ENCODE measurements around the gene UQCRQ. TPM values are rescaled to one million over a fixed set of nuclear protein-coding genes. Genes with fewer than 3 reads are reported as not detected.
A peak's percentile ranks its signal among the peaks of the same experiment; 100 is the strongest.

The UQCRQ gene
- total and polyA plus RNA-seq, 2 donors (not counting 1 experiment from before 2014, with no cell fraction given) = 71.1 to 90.0 TPM

GRCh38 chr5:132830436-132831094 lies 35.9 kb upstream of the UQCRQ start, which contains the start of gene SHROOM1:
TSS of gene SHROOM1 (minus strand) at chr5:132830647. CDS start at chr5:132826140, 4,507 bp downstream.
- H2AFZ ChIP-seq (ENCODE audit: insufficient read depth, low read depth, low read length, poor library complexity, severe bottlenecking) = peak within 1 kb of the TSS; percentile 89
- peak within 1 kb of the TSS in 4 of 5 experiments; percentile 35 to 73 (median 57) for H3K4me3 ChIP-seq (ENCODE audit: control extremely low read depth in 1 of 5, extremely low read depth in 1 of 5, insufficient read depth in 1 of 5, low read depth in 2 of 5, low read length in 4 of 5)
- ChIA-PET POLR2A (interaction anchor here (0.9 to 1.3 kb wide), 2 partner anchors 9 to 53 kb away, joined by 3 read pairs; no protein-coding TSS in a partner anchor), CTCF (interaction anchor here (0.7 to 7.4 kb wide), 15 partner anchors 10 to 303 kb away, joined by 3 to 75 read pairs (median 4); partner anchors contain the start of genes GDF9, SOWAHA and UQCRQ)
- H3K4me1 Mint-ChIP-seq = peaks cover 18% of the 10 kb centered on the region
- H3K79me2 ChIP-seq (ENCODE audit: control insufficient read depth, insufficient read depth, low read length) = no peaks in the 10 kb centered on the region
- 11% methylated on average over 78 of the region's 78 CpGs for WGBS (ENCODE audit: insufficient coverage)
- TF ChIP-seq CTCF (IDR thresholded peaks at IDR 0.05) = no peak
- TF ChIP-seq EZH2 (IDR thresholded peaks at IDR 0.05; ENCODE audit: borderline replicate concordance, insufficient read depth, low read depth, low read length, poor library complexity, severe bottlenecking) = no peak
- no peak for DNase-seq
- peaks cover 23% of the 10 kb centered on the region for H3K27me3 Mint-ChIP-seq
- peak within 1 kb of the TSS; percentile 93 for H3K4me3 Mint-ChIP-seq
- intact Hi-C loops (cut with micrococcal nuclease) = loop anchor here (1.0 to 5.0 kb wide), 3 partner anchors 36 to 517 kb away; partner anchors contain the start of genes GDF9 and UQCRQ
- peak within 1 kb of the TSS; percentile 71 for H3K27ac Mint-ChIP-seq
- peak; percentile 46 for ATAC-seq (ENCODE audit: low read depth)
- H3K9ac ChIP-seq (ENCODE audit: low read length) = peak within 1 kb of the TSS; percentile 65
- H3K36me3 ChIP-seq (replicated peaks in 1 of 2; ENCODE audit: control extremely low read depth in 1 of 2, control insufficient read depth in 1 of 2, extremely low read depth in 1 of 2, insufficient read depth in 2 of 2, low read length in 1 of 2) = no peaks in the 10 kb centered on the region
- peak within 1 kb of the TSS; percentile 88 for H3K4me2 ChIP-seq (replicated peaks; ENCODE audit: low read depth, low read length, poor library complexity, severe bottlenecking)
- no peaks in the 10 kb centered on the region for H4K20me1 ChIP-seq (ENCODE audit: control insufficient read depth, insufficient read depth, low read length, poor library complexity, severe bottlenecking)
- H3K27me3 ChIP-seq (replicated peaks in 1 of 4; ENCODE audit: control extremely low read depth in 1 of 4, control insufficient read depth in 3 of 4, insufficient read depth in 4 of 4, low read length in 3 of 4) = peaks cover 0 to 50% (median 27%) of the 10 kb centered on the region in 4 experiments
- H3K9me3 ChIP-seq (ENCODE audit: control extremely low read depth in 1 of 3, control insufficient read depth in 2 of 3, insufficient read depth in 1 of 3, low read length in 2 of 3) = peaks cover 0 to 3% (median 0%) of the 10 kb centered on the region in 3 donors
- H3K27ac ChIP-seq (ENCODE audit: low read length in 2 of 2) = no peak within 1 kb of the TSS
- no peaks in the 10 kb centered on the region for H3K9me3 Mint-ChIP-seq (ENCODE audit: insufficient read depth)
- peaks cover 17 to 22% of the 10 kb centered on the region in 2 donors for H3K4me1 ChIP-seq (ENCODE audit: control insufficient read depth in 2 of 2, insufficient read depth in 2 of 2, low read length in 2 of 2)
